Subcutaneous adipose tissue (tissue), 4 donors: ENCODE data around the gene CEP131. TPM values are rescaled to one million over a fixed set of nuclear protein-coding genes. Genes with fewer than 3 reads are reported as not detected.

Experiments
- total RNA-seq, 4 donors: library from RNA; depleted of rRNA; stranded (reverse); fragments of >200 nt; gene quantifications; one replicate each; pipeline ENCODE4 v1.1.0, GENCODE V29; 2016
- TF ChIP-seq, protein P1 (sequence below): fragments of 450-650 bp; IDR thresholded peaks from one replicate; pipeline ENCODE4 v1.5.1; 2016; ENCODE audit warnings: low read depth, mild to moderate bottlenecking, control low read depth, antibody characterized with exemption, moderate library complexity

Gene CEP131
- total RNA-seq, 4 donors from 2014 or later, result 1.6 to 8.1 (median 5.4) TPM

DNA sequence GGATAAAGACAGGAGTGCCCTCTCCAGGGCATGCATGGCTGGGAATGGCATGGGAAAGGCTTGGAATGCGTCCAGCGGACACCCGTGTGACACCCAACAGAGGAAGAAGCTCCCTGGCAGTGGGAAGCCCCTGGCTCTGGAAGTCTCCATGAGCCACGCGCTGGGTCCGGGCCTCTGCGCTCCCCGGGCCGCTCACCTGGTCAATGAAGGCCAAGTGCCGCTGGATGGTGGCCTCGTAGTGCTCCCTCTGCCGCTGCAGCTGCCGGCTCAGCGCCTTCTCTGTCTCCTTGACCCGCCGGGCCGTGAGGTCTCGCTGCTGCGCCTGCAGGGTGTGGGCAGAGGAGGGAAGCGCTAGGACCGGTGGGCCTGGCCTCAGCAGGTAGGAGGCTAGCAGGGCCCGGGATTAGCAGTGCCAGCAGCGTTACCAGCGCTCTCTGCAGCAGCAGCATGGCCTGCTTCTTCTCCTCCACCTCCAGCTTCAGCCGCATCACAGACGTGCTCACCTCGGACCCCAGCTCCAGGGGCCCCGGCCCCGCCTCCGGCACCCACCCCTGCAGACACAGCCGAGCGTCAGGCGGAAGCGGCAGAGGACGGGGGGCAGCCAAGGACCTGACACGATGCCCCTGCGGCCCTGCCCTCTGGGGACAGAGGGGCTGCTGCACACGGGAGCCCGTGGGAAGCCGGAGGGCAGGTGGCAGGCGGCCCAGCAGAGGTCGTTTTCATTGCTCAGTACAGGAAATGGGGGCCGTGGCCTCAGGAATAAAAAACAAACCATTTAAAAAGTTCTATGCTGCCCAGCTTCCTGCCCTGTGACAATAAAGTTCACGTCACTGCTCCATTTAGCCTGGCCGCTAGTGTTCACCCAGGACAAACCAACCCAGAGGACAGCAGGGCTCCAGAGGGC lies 26.0 kb downstream of the CEP131 start:
- TF ChIP-seq, protein P1, sequence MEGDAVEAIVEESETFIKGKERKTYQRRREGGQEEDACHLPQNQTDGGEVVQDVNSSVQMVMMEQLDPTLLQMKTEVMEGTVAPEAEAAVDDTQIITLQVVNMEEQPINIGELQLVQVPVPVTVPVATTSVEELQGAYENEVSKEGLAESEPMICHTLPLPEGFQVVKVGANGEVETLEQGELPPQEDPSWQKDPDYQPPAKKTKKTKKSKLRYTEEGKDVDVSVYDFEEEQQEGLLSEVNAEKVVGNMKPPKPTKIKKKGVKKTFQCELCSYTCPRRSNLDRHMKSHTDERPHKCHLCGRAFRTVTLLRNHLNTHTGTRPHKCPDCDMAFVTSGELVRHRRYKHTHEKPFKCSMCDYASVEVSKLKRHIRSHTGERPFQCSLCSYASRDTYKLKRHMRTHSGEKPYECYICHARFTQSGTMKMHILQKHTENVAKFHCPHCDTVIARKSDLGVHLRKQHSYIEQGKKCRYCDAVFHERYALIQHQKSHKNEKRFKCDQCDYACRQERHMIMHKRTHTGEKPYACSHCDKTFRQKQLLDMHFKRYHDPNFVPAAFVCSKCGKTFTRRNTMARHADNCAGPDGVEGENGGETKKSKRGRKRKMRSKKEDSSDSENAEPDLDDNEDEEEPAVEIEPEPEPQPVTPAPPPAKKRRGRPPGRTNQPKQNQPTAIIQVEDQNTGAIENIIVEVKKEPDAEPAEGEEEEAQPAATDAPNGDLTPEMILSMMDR, result no peak

DNA sequence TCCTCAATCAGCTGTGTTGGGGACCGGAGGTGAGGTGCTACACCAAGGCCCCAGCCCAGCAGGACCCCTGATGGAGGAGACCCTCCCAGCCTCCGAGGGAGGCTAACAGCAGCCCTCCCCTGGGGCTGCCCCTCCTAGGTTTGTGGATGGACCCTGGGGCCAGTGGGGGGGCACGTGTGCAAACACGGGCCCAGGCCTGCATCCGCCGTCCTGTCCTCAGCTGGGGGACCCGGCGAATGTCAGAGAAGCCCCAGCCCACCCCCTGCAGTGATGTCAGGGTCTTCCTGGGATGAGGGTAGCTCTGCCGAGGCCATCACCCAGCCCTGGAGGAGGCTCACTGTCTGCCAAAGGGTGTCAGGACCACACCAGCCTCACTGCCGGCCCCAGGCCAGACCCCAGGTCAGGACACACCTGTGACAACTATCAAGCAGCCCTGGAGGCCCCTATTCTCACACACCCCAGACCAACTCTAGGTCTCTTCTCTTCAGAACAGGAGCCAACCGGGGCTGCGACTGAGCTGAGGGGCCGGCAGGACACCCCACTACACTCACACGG lies 26.7 kb downstream of the CEP131 start:
- TF ChIP-seq, protein P1, result no peak

DNA sequence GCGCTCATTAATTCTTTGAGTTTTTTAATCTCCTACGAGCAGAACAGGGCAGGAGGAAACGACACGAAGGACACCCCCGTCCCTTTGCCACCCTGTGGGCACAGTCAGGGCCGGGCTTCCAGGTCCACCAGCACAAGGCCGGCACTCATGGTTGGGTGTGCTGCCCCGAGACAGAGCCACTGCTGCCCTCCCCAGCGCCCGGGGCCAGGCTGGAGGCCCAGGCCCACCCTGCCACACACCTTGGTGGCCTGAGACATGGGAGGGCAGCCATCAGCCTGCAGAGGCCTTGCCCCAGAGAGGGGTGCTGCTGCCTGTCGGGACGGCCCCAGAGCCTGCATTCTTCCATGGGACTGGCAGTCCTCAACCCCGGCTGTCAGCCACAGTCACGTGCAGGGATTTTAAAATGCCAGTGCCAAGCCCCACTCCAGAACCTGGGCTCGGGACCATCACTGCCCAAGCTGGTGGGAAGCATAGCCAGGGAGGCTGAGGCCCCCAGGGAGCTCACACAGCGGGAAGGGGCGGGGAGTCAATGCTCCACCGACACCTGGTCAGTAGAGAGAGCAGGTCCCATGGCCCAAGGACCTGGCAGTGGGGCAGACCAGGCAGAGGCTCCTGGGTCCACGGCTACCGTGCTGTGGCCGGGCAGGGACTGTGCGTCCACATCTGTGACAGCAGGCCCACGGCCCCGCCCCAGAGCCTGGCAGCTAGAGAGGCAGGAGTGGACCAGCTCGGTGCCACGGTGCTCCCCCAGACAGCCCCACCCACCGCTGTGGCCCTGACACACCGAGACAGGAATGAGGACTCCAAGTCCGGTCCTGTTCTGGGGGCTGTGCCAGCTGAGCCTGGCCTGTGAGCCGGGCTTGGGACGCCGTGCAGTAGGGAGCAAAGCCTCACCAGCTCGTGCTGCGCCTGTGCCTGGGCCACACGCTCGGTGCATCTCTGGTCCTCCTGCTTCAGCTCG lies 27.5 kb downstream of the CEP131 start:
- TF ChIP-seq, protein P1, result no peak

DNA sequence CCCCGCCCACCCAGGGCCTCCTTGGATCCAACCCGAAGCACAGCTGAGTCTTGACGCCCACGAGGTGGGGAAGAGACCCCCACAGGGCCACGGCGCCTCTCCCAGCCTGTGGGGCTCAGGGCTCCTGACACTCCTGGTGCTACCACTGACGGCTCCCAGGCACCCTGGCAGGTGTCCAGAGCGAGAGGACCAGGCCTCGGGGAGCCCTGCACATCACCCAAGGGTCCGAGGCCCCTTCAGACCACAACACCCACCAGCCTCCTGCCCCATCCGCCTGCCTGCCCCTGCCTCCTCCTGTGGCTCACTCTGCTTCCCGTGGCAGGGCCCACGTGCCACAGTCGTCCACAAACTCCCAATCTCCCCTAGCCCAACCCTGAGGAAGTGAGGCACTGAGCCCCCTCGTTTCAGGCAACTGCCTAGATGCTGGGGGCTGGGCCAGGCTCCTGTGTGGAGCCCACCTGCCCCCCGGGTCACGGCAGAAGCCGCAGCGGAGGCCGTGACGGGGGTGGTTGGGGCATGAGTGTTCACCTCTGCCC lies 28.5 kb downstream of the CEP131 start:
- TF ChIP-seq, protein P1, result no peak

DNA sequence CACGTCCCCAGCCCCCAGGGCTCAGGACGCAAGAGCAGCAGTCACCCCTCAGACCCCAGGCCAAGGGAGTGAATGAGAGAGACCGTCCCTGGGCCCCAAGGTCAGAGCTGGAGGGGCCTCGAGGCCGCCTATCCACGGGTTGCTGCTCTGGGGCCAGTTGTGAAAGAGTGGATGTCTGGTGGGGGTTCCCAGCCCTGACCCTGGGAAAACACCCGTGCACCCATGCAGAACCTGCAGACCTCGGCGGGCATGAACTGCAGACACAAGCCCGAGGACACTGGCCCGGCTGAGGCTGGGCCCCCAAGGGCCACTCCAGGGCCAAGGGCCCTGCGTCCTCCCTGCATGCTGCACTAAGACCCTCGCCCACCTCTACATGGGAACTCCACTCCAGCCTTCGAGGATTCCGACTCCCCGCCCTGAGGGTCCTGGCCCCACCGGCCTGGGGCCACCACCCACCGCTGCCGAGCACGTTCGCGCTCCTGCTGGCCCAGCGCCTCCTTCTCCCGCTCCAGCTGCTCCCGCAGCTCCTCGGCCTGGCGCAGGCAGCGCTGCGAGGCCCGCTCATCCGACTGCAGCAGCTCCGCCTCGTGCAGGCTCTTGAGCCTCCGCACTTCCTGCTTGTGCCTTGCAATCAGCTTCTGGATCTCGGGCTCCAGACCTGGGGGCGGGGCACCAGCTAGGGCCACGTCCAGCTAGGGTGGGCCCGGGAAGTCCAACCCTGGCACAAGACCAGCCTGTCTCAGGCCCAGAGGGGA lies 29.1 kb downstream of the CEP131 start:
- TF ChIP-seq, protein P1, result no peak

DNA sequence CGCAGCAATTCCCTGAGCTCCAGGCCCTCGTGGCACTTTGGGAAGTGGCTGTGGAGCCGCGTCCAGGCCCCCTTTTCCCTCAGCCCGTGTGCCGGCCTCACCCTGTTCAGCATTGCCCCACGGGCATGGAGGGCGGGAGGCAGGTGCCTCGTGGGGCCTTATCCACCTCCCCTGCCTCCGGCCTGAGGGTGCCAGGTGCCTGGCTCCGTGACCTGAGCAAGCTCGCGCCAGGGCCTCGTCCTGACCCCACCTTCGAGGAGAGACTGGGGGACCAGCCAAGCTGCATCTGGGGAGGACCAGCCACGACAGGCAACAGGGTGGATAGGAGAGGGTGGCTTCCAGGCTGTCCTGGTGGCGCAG lies 29.7 kb downstream of the CEP131 start:
- TF ChIP-seq, protein P1, result no peak
